ENCODE data around the gene AMIGO1. TPM values are rescaled to one million over a fixed set of nuclear protein-coding genes. Genes with fewer than 3 reads are reported as not detected.

The AMIGO1 gene
- total RNA-seq, 2 experiments from 2014 or later, result 8.2 to 9.4 TPM

- H3K9me3 Mint-ChIP-seq, result no peaks in the 10 kb centered on the region
- H3K27ac Mint-ChIP-seq, result peak within 1 kb of the TSS; percentile 86
- H3K36me3 Mint-ChIP-seq, result peaks cover 19% of the 10 kb centered on the region
- DNase-seq, result peak; percentile 98
- peak within 1 kb of the TSS; percentile 99 for H3K4me3 Mint-ChIP-seq
- peaks cover 34% of the 10 kb centered on the region for H3K4me1 Mint-ChIP-seq
- H3K27me3 Mint-ChIP-seq, result no peaks in the 10 kb centered on the region
- ATAC-seq (ENCODE audit: low read depth), result peak; percentile 84
- POLR2A ChIA-PET, result interaction anchor here (0.7 to 17.7 kb wide), 9 partner anchors 9 to 69 kb away, joined by 3 to 212 read pairs (median 3); partner anchors contain the start of genes ATXN7L2 and GNAI3
These were observed 15.6 kb downstream of the AMIGO1 start, which contains the start of gene CYB561D1 for GRCh38 chr1:109493805-109494539. Gene CYB561D1, plus strand, starts transcription at chr1:109494094. Its CDS starts 46 bp downstream, at chr1:109494140.

DNA sequence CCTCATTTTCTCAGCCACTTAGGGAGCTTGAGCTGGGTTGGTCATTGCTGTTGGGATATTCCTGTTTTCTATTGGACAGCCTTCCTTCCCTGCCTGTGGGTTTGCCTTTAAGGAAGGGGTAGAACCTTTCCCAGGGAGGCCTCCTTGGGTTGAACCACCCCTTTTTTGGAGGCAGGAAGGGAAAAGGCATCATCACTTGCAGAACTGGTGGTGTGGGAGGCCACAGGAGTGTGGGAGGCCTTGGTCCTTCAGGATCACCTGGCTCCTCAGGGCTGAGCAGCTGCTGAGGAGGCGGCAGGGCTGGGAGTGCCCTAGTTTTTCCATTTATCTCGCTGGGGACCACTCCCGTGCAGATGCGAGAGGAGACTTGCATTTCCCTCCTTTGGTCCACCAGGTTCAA, 16.3 kb downstream of the AMIGO1 start:
- H3K4me1 Mint-ChIP-seq, result peaks cover 30% of the 10 kb centered on the region
- H3K9me3 Mint-ChIP-seq, result no peaks in the 10 kb centered on the region
- POLR2A ChIA-PET, result interaction anchor here (0.7 to 17.7 kb wide), 5 partner anchors 9 to 39 kb away, joined by 3 to 212 read pairs (median 14); partner anchors contain the start of gene ATXN7L2
- H3K4me3 Mint-ChIP-seq, result peak overlapping the region; percentile 99
- no peaks in the 10 kb centered on the region for H3K27me3 Mint-ChIP-seq
- ATAC-seq (ENCODE audit: low read depth), result no peak
- no peak overlapping the region for H3K27ac Mint-ChIP-seq
- peaks cover 19% of the 10 kb centered on the region for H3K36me3 Mint-ChIP-seq
- no peak for DNase-seq

- POLR2A ChIA-PET, result interaction anchor here (3.4 to 17.7 kb wide), 2 partner anchors 9 to 39 kb away, joined by 20 to 212 read pairs; partner anchors contain the start of gene ATXN7L2
- no peaks in the 10 kb centered on the region for H3K27me3 Mint-ChIP-seq
- H3K27ac Mint-ChIP-seq, result no peak overlapping the region
These were observed 16.7 kb downstream of the AMIGO1 start for GRCh38 chr1:109492779-109493178.

DNA sequence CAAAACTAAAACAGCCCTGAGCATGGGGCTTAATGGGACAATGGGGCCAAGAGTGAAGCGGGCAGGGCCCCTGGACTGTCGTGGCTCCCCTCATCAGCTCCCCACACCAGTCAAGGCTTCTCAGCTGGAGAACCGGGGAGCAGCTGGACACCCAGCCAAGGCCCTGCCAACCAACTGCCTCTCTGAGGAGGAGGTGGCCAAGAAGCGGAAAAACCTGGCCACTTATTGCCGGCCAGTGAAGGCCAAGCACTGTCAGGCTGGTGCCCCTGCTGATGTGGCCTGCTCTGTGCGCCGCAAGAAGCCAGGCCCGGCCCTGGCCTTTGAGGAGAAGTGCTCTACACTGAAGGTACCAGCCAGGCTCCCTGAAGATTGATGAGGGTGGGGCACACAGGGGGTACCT, 18.2 kb downstream of the AMIGO1 start:
- peaks cover 17% of the 10 kb centered on the region for H3K36me3 Mint-ChIP-seq
- POLR2A ChIA-PET, result interaction anchor here (1.2 to 17.7 kb wide), 3 partner anchors 10 to 40 kb away, joined by 3 to 212 read pairs (median 4); no protein-coding TSS in a partner anchor

More at GRCh38 chr1:109492779-109493178, 16.7 kb downstream of the AMIGO1 start:
- ATAC-seq (ENCODE audit: low read depth) (no peak), DNase-seq (no peak)
- Mint-ChIP-seq H3K4me1 (peaks cover 26% of the 10 kb centered on the region), H3K9me3 (no peaks in the 10 kb centered on the region), H3K4me3 (peak overlapping the region; percentile 2), H3K36me3 (peaks cover 17% of the 10 kb centered on the region)

DNA sequence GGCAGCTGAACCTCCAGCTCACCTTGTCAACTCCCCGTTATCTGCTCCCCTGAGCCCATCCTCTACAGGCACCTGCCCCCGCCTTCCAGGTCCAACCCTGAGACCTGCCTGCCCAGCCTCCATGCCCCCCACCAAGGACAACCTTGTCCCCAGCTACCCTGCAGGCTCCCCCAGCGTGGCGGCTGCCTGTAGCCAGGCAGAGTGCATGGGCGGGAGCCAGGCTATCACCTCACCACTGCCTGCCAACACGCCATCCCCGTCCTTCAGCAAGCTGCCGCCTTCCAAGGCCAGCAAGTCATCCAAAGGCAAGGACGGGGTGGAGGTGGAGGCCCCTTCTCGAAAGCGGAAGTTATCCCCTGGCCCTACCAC, 18.6 kb downstream of the AMIGO1 start:
- H3K27me3 Mint-ChIP-seq, result no peaks in the 10 kb centered on the region
- POLR2A ChIA-PET, result interaction anchor here (1.2 to 17.7 kb wide), 3 partner anchors 11 to 41 kb away, joined by 3 to 212 read pairs (median 4); no protein-coding TSS in a partner anchor
- H3K36me3 Mint-ChIP-seq, result peaks cover 13% of the 10 kb centered on the region
- no peaks in the 10 kb centered on the region for H3K9me3 Mint-ChIP-seq
- no peak for ATAC-seq (ENCODE audit: low read depth)
- H3K4me1 Mint-ChIP-seq, result peaks cover 17% of the 10 kb centered on the region
- DNase-seq, result no peak
- no peak overlapping the region for H3K4me3 Mint-ChIP-seq
- H3K27ac Mint-ChIP-seq, result no peak overlapping the region

More for the DNA sequence above, 18.2 kb downstream of the AMIGO1 start:
- Mint-ChIP-seq H3K4me3 (no peak overlapping the region), H3K9me3 (no peaks in the 10 kb centered on the region), H3K27me3 (no peaks in the 10 kb centered on the region), H3K4me1 (peaks cover 21% of the 10 kb centered on the region), H3K27ac (no peak overlapping the region)
- DNase-seq (no peak), ATAC-seq (ENCODE audit: low read depth) (no peak)

GRCh38 chr1:109490029-109490933, 19.2 kb downstream of the AMIGO1 start:
- DNase-seq (peak; percentile 74), ATAC-seq (ENCODE audit: low read depth) (peak; percentile 28)
- peaks cover 10% of the 10 kb centered on the region for H3K36me3 Mint-ChIP-seq
- H3K27ac Mint-ChIP-seq, result no peak overlapping the region
- POLR2A ChIA-PET, result interaction anchor here (1.2 to 17.7 kb wide), 3 partner anchors 11 to 42 kb away, joined by 3 to 212 read pairs (median 4); no protein-coding TSS in a partner anchor
- no peaks in the 10 kb centered on the region for H3K27me3 Mint-ChIP-seq
- H3K4me3 Mint-ChIP-seq, result no peak overlapping the region
- H3K4me1 Mint-ChIP-seq, result peaks cover 15% of the 10 kb centered on the region
- no peaks in the 10 kb centered on the region for H3K9me3 Mint-ChIP-seq

- Mint-ChIP-seq H3K4me3 (no peak overlapping the region), H3K9me3 (no peaks in the 10 kb centered on the region), H3K4me1 (peaks cover 17% of the 10 kb centered on the region), H3K27ac (no peak overlapping the region), H3K36me3 (peaks cover 7% of the 10 kb centered on the region), H3K27me3 (no peaks in the 10 kb centered on the region)
- POLR2A ChIA-PET, result interaction anchor here (17.7 kb wide), 1 partner anchor 43 kb away, joined by 212 read pairs; no protein-coding TSS in a partner anchor
- ATAC-seq (ENCODE audit: low read depth), result no peak
- no peak for DNase-seq
These were observed 20.8 kb downstream of the AMIGO1 start for GRCh38 chr1:109488696-109489095.

- H3K27ac Mint-ChIP-seq, result no peak overlapping the region
- DNase-seq (no peak), ATAC-seq (ENCODE audit: low read depth) (no peak)
- H3K4me3 Mint-ChIP-seq, result no peak overlapping the region
- H3K27me3 Mint-ChIP-seq, result no peaks in the 10 kb centered on the region
- H3K36me3 Mint-ChIP-seq, result peaks cover 7% of the 10 kb centered on the region
- H3K4me1 Mint-ChIP-seq, result peaks cover 21% of the 10 kb centered on the region
- POLR2A ChIA-PET, result interaction anchor here (17.7 kb wide), 1 partner anchor 44 kb away, joined by 212 read pairs; no protein-coding TSS in a partner anchor
- H3K9me3 Mint-ChIP-seq, result no peaks in the 10 kb centered on the region
These were observed 21.3 kb downstream of the AMIGO1 start for GRCh38 chr1:109488201-109488600.

- no peak for DNase-seq
- no peaks in the 10 kb centered on the region for H3K27me3 Mint-ChIP-seq
- no peaks in the 10 kb centered on the region for H3K9me3 Mint-ChIP-seq
- POLR2A ChIA-PET, result interaction anchor here (17.7 kb wide), 1 partner anchor 45 kb away, joined by 212 read pairs; no protein-coding TSS in a partner anchor
- no peak for ATAC-seq (ENCODE audit: low read depth)
- no peak overlapping the region for H3K27ac Mint-ChIP-seq
- H3K4me3 Mint-ChIP-seq, result no peak overlapping the region
- H3K36me3 Mint-ChIP-seq, result peaks cover 7% of the 10 kb centered on the region
- H3K4me1 Mint-ChIP-seq, result peaks cover 25% of the 10 kb centered on the region
These were observed 22.3 kb downstream of the AMIGO1 start for GRCh38 chr1:109487261-109487660.

DNA sequence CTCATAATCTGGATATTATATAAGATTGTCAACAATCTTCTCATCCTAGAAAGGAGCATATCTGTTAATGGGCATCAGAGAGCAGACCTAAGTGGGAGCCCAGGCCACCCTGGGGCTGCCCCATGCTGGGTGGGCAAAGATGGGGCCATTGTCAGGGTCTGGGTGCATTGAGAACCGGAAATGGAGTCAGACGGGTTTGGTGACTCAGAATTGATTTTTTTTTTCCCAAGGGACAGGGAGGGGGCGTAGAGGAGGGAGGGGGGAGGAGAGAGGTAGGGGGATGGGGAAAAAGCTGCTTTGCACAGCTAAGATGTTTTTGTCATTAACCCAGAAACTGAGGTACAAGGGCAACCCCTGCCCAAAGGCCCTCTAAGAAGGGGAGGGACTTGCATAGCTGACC, 24.5 kb downstream of the AMIGO1 start:
- ATAC-seq (ENCODE audit: low read depth), result no peak
- DNase-seq, result no peak
- H3K4me3 Mint-ChIP-seq, result peak overlapping the region; percentile 96
- H3K9me3 Mint-ChIP-seq, result no peaks in the 10 kb centered on the region
- H3K36me3 Mint-ChIP-seq, result peaks cover 7% of the 10 kb centered on the region
- H3K27ac Mint-ChIP-seq, result peak overlapping the region; percentile 93
- peaks cover 25% of the 10 kb centered on the region for H3K4me1 Mint-ChIP-seq
- H3K27me3 Mint-ChIP-seq, result peaks cover 12% of the 10 kb centered on the region
- POLR2A ChIA-PET, result interaction anchor here (1.7 to 3.0 kb wide), 4 partner anchors 9 to 55 kb away, joined by 5 to 20 read pairs (median 9); partner anchors contain the start of genes CYB561D1 and GPR61

GRCh38 chr1:109484519-109484975, 25.0 kb downstream of the AMIGO1 start:
- Mint-ChIP-seq H3K9me3 (no peaks in the 10 kb centered on the region), H3K4me1 (peaks cover 25% of the 10 kb centered on the region)

DNA sequence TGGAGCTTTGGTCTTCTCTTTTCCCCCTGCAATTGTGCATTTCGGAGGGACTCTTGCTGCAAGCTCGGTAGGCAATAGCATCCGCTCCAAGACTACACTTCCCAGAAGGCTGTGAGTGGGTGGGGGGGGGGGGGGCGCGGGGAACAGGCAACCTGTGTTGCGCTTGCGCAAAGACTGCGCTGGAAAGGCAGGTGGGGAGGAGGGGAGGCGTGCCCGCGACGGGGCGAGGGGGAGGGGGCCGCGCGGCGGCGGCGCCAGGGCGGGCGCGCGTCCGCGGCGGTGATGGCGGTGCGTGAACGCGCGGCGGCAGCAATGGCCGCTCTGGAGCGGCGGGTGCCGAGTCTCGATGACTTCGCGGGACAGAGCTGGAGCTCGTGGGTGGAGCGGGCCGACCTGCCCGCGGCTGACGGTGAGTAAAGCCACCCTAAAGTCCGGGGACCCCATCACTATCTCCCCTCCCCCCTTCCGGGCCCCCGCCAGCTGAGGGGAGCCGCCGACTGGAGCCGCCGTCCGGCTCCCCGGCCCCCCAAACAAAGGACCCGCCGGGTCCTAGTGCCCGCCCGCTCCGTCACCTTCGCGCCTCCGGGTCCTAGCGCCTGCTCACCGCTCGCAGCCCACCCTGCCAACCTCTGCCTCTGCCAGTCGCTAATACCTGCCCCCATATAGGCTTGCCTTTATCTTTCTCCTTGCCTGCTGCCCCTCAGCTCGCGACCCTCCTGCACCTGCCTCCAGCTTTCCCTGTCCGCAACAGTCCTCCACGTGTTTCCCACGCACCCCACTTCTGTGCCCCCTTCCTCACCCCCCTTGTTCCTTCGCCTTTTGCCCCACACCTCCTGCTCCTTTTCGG, 25.6 kb downstream of the AMIGO1 start, which contains the start of gene ATXN7L2:
Gene ATXN7L2, plus strand, starts transcription at position 234 of the 847 bp plus-strand sequence. Its CDS starts 49 bp downstream, at position 283.
- Mint-ChIP-seq H3K4me1 (peaks cover 28% of the 10 kb centered on the region), H3K36me3 (peaks cover 7% of the 10 kb centered on the region), H3K9me3 (no peaks in the 10 kb centered on the region), H3K27me3 (peaks cover 12% of the 10 kb centered on the region), H3K27ac (peak within 1 kb of the TSS; percentile 93), H3K4me3 (peak within 1 kb of the TSS; percentile 96)
- DNase-seq (peak; percentile 95), ATAC-seq (ENCODE audit: low read depth) (peak; percentile 83)
- POLR2A ChIA-PET, result interaction anchor here (0.5 to 3.0 kb wide), 17 partner anchors 10 to 855 kb away, joined by 3 to 37 read pairs (median 6); partner anchors contain the start of genes AMIGO1, CELSR2, CYB561D1 and GNAI3

More at GRCh38 chr1:109484519-109484975, 25.0 kb downstream of the AMIGO1 start:
- DNase-seq (peak; percentile 45), ATAC-seq (ENCODE audit: low read depth) (no peak)
- Mint-ChIP-seq H3K36me3 (peaks cover 7% of the 10 kb centered on the region), H3K27ac (peak overlapping the region; percentile 93), H3K27me3 (peaks cover 12% of the 10 kb centered on the region), H3K4me3 (peak overlapping the region; percentile 96)
- POLR2A ChIA-PET, result interaction anchor here (0.5 to 3.0 kb wide), 14 partner anchors 9 to 854 kb away, joined by 3 to 37 read pairs (median 6); partner anchors contain the start of genes AMIGO1, CYB561D1, GNAI3 and GPR61
